ENCODE data around the gene URB2.

The URB2 gene

GRCh38 chr1:229645324-229645993, 19.4 kb downstream of the URB2 start:
- no peak for DNase-seq (ENCODE audit: low read depth in 2 of 2)

DNA sequence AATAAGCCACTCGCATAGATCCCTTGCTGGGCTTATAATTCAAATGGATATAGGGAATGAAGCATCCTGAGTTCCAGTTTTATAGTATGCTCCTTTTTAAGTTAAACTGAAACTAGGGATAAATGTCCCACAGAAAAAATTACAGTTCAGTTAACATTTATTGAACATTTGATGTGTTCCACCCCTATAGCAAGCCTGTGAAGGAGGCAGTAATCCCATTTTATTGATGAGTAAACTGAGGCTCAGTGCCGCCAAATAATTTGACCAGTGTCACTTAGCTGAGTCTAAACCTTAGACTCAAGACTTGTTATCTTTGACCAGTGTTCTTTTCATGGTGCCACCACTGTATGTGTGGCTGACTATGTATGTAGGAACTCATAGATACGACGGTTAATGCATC, 22.4 kb downstream of the URB2 start:
- no peak for DNase-seq (ENCODE audit: low read depth in 2 of 2)

- no peak for DNase-seq (ENCODE audit: low read depth in 2 of 2)
Observed at GRCh38 chr1:229650045-229650444, 24.0 kb downstream of the URB2 start.

GRCh38 chr1:229651546-229651945, 25.5 kb downstream of the URB2 start:
- DNase-seq (ENCODE audit: low read depth in 2 of 2) = no peak

DNA sequence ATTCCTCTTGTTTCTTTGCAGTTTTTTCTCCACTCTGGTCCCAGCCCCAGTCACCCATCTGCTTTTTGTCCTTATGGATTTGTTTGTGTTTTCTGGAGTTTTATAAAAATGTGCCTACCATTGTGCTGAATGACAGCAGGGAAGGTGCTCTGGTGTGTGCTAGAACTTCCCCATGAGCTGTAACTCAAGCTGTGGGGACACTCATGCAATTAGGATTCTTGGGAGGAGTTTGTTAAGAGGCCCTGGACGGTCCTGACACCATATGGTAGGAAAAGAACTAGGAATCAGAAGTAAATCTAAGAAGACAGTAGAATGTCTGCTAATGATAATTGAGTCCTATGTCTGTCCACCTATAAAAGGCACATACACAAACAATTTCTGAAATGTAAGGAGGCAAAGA, 27.4 kb downstream of the URB2 start:
- DNase-seq (ENCODE audit: low read depth in 2 of 2) = no peak

DNA sequence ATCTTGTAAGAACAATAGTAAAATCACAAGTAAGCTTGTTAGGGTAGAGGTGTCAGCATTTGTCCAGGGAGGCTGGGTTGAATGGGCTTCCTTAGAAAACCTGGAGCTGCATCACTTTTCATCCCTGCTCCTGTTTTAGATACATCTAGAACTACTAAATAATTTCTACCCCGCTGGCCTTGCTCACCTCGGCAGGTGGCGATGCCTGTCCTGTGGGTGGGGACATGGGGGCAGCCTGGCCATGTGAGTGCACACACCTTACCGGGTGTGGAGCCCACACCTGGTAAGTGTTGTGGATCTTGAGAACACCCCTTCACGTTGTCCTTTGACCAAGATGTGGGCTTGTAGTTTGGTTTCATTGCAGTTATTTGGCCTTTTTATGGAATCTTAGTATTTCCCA, 29.7 kb downstream of the URB2 start:
- DNase-seq (ENCODE audit: low read depth in 2 of 2) = no peak

- DNase-seq (ENCODE audit: low read depth in 2 of 2) = no peak
Observed at GRCh38 chr1:229657993-229658755, 32.1 kb downstream of the URB2 start.

DNA sequence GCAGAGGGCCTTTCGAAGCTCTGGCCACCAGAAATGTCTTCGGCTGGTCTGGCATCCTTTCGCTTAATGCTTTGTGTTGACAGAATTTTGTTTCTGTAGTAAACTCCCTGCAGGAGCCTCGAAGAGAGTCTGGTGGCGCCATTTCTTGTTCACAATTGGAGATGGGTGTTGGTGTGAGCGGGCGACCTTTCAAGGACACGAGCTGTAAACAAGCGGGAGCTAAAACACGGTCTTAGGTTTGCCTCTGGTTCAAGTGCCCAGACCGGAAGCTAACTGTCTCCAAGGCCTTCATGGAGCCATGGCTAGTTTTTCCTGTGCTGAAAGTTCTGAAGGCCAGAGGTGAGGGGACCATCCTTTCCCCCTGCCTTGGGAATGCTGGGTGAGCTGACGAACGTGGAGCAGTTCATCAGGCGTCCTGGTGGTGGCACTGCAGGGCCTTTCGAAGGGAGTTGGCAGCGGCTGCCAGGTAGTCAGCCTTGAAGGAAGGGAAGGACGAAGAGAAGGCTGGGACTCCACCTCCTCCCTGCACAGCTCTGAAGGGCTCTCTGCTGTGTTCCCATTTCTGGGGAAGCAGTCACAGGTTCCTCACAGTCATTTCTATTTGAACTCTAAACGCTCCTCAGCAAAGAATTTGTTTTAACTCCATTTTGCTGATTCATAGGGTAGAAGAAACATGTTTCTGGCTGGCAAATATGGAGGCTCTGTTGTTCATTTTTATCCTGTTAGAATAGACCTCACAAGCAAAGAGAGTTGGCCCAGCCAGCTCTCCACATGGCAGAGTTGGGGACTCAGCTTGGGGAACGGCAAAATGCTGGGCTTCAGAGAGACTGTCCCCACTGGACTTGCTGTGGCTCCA, 35.2 kb downstream of the URB2 start:
- peak; percentile 52 to 63 for DNase-seq (ENCODE audit: low read depth in 2 of 2)

- no peak for DNase-seq (ENCODE audit: low read depth in 2 of 2)
Observed at GRCh38 chr1:229661897-229662296, 35.9 kb downstream of the URB2 start.

- DNase-seq (ENCODE audit: low read depth in 2 of 2) = peak; percentile 75 to 85
Observed at GRCh38 chr1:229664133-229664689, 38.2 kb downstream of the URB2 start.

GRCh38 chr1:229665912-229666558, 40.0 kb downstream of the URB2 start:
- no peak for DNase-seq (ENCODE audit: low read depth in 2 of 2)

DNA sequence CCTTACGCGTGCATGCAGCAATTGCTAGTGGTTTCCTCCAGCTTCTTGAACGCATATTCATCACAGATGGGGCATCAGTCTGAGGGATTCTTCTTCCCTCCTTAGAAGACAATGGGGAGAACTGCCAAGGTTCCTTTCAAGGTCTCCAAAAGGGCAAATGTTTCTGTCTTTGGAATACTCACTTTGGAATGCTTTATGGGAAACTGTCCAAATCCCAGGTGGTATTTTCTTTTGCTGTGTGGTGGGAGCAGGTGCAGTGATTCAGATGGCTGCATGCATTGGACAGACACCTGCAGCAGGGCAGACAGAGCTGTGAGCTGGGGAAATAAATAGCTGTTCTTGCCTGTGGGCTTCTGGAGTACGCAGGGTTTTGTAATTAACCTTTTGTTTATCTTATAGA, 40.5 kb downstream of the URB2 start:
- no peak for DNase-seq (ENCODE audit: low read depth in 2 of 2)

DNA sequence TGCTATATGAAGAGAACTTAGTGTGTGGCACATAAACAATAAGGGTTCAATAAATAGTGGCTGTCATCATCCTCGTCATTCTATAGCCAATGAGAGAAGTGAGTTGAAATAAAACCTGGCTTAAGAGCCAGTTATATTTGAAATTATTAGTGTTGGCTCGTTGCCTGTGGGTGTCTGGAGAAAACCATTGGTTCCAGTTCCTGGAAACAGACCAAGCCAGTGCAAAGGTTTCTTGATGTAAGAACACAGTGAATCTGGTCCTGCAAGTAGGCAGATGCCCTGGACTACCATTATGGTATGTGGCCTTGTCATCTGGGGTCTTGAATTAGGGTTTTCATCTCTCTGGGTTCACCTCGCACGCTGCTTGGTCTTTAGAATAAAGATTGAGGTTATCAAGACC, 43.3 kb downstream of the URB2 start:
- no peak for DNase-seq (ENCODE audit: low read depth in 2 of 2)

- no peak for DNase-seq (ENCODE audit: low read depth in 2 of 2)
Observed at GRCh38 chr1:229671310-229671709, 45.3 kb downstream of the URB2 start.

DNA sequence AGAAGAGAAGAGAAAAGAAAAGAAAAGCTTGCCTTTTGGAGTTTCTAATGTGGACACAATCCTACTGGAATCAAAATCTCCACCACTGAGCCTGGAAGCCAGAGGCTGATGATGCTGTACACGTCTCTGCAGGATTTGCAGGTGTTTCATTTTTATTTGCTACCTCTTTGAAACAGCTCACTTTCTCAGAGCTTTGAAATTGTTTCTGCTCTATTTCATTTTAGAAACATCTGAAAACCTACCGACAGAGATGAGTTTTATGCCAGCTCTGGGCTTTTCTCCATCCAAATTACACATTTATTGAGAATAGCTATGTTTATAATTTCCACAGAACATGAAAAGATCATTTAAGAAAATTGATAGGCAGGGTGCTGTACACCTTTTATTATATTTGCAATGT, 46.2 kb downstream of the URB2 start:
- no peak for DNase-seq (ENCODE audit: low read depth in 2 of 2)

GRCh38 chr1:229674042-229674441, 48.0 kb downstream of the URB2 start:
- no peak for DNase-seq (ENCODE audit: low read depth in 2 of 2)

GRCh38 chr1:229675396-229675795, 49.3 kb downstream of the URB2 start:
- DNase-seq (ENCODE audit: low read depth in 2 of 2) = no peak

DNA sequence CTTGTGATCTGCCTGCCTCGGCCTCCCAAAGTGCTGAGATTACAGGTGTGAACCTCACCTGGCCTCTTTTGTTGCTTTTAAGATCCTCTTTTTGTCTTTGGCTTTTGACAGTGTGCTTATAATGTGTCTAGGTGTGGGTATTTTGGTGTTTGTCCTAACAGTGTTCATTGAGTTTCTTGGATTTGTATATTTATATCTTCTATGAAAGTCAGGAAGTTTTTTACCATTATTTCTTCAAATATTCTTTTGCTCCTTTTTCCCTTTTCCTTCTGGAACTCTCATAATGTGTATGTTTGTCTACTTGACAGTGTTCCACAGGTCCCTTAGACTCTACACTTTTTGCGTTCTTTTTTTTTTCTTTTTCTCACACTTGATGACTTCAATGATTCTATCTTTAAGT, 59.1 kb downstream of the URB2 start:
- no peak for DNase-seq (ENCODE audit: low read depth in 2 of 2)

DNA sequence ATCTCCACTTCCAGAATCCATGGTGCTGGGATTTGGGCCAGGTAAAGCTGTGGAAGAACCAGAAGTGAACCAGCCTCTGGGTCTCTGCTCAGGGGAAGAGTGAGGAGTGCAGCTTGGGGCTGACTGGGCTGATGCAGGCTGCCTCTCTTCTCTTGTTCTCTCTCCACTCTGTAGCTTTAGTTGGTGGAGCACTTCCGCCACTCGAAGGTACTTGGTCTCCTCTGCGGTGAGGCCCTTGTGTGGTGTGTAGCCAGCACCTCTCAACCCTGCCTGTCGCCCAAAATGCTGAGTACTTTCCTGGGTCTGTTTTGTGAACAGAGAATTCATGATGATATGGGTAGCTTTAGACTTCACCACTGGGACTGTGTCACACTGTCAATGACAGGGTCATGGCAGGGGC, 63.2 kb downstream of the URB2 start:
- DNase-seq (ENCODE audit: low read depth in 2 of 2) = no peak

DNA sequence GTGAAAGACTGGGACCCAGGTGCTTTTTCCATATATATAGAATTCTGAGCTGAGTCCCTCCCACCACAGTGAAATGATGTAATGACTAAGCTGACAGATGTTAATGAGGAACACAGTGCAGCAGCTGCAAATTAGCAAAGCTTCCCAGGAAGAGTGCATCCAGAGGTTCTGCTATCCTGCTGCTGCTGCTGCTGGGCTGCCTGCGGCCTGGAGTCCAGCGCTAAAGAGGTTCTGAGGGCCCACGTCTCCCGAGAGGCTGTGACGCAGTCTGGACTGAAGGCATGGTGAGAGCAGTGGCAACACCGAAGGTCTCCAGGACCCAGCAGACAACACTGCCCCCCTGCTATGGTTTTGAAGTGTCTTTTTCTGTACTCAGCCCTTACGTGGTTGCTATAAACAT, 63.9 kb downstream of the URB2 start:
- DNase-seq (ENCODE audit: low read depth in 2 of 2) = no peak

DNA sequence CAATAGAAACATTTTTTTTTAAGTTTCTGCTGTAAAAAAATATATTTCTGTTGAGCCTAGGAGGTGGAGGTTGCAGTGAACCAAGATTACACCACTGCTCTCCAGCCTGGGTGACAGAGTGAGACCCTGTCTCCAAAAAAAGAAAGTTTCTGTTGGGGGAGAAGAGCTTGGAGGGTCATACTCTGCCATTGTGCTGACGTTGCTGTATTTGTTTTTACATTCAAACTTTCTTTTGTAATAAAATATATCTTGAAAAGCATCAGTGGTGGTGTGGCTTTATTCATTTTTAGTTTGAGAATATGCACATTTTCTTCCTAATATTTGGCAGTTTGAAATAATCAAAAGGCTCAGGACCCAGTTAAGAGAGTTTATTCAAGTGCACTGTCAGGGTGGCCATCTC, 64.6 kb downstream of the URB2 start:
- DNase-seq (ENCODE audit: low read depth in 2 of 2) = no peak

- DNase-seq (ENCODE audit: low read depth in 2 of 2) = no peak
Observed at GRCh38 chr1:229691362-229691761, 65.3 kb downstream of the URB2 start.

Measured in stimulated activated CD4-positive, alpha-beta T cell treated with anti-CD3 and anti-CD28 coated beads, Interleukin-12 subunit alpha, Interleukin-12 subunit beta, amount 100 ng/mL, for 24 hours (primary cell).